Measurements from ENCODE around the gene TAMM41.

DNA sequence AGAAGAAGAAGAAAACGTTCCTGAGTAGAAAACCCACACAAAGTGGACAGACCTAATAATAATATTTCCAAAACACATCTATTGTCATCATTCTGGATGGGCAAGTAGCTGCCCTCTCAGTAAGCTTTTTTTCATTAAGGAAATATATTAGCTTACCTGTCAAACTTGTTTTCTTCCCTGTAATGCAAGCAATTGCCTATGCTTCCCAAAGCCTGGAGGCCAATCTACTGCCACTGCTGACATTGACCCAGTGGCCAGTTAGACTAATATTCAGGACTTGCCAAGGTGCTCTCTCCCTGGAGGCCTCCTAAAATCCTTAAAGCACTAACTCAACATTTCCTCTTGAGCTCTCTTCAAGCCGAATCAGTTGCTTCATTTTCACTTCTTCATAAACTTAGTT is 86.7 kb downstream of the TAMM41 start:
- TF ChIP-seq EZH2 (IDR thresholded peaks at IDR 0.05) (no peak), POLR2AphosphoS5 (IDR thresholded peaks at IDR 0.05; ENCODE audit: borderline replicate concordance, low read depth, low read length) (no peak)
